Measurements from ENCODE around the gene THRB. TPM values are rescaled to one million over a fixed set of nuclear protein-coding genes. Genes with fewer than 3 reads are reported as not detected.

THRB gene
- total RNA-seq, 1 donor from 2014 or later, result 3.1 TPM

DNA sequence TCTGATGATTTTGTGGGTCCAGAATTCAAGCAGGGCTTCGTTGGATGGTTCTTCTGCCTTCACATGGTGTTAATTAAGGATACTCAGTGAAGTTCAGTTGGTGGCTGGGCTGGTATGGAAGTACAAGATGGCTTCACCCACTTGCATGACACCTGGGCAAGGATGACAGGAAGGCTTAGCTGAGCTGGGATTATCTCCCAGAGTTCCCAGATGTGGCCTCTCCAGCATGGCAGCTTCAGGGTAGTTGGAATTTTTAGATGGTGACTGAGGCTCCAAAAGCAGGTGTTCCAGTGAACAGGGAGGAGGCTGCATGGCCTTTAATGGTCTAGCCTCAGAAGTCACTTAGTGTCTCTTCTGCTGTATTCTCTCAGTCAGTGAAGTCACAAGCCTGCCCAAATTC, 135.5 kb downstream of the THRB start:
- Histone ChIP-seq H3K27me3 (ENCODE audit: control insufficient read depth, insufficient read depth, low read length) (no peaks in the 10 kb centered on the region), H3K36me3 (ENCODE audit: control insufficient read depth, insufficient read depth, low read length) (no peaks in the 10 kb centered on the region), H3K4me3 (ENCODE audit: low read depth, low read length) (no peak overlapping the region)
- TF ChIP-seq, protein P1, sequence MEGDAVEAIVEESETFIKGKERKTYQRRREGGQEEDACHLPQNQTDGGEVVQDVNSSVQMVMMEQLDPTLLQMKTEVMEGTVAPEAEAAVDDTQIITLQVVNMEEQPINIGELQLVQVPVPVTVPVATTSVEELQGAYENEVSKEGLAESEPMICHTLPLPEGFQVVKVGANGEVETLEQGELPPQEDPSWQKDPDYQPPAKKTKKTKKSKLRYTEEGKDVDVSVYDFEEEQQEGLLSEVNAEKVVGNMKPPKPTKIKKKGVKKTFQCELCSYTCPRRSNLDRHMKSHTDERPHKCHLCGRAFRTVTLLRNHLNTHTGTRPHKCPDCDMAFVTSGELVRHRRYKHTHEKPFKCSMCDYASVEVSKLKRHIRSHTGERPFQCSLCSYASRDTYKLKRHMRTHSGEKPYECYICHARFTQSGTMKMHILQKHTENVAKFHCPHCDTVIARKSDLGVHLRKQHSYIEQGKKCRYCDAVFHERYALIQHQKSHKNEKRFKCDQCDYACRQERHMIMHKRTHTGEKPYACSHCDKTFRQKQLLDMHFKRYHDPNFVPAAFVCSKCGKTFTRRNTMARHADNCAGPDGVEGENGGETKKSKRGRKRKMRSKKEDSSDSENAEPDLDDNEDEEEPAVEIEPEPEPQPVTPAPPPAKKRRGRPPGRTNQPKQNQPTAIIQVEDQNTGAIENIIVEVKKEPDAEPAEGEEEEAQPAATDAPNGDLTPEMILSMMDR (IDR thresholded peaks at IDR 0.05; ENCODE audit: insufficient read depth, low read length, poor library complexity, severe bottlenecking), result no peak
- no peak for DNase-seq (ENCODE audit: low read depth)

DNA sequence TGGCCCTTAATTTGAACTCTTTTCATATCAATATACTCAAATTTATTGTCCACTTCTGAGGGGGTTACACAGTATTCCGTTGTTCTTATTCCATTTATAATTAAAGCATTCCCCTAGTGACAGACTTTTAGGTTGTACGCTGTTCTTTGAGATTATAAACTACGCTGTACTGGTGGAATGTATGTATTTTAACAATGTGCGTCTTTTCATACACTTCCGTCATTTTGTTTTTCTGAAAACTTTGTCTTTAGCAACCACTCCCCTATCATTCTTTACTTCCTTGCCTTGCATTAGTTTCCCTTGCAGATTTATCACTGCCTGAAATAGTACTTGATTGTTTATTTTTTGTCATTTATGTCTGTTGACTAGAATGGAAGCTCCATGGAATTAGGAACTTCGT, 137.0 kb downstream of the THRB start:
- TF ChIP-seq, protein P1 (IDR thresholded peaks at IDR 0.05; ENCODE audit: insufficient read depth, low read length, poor library complexity, severe bottlenecking), result no peak
- no peaks in the 10 kb centered on the region for H3K36me3 ChIP-seq (ENCODE audit: control insufficient read depth, insufficient read depth, low read length)

DNA sequence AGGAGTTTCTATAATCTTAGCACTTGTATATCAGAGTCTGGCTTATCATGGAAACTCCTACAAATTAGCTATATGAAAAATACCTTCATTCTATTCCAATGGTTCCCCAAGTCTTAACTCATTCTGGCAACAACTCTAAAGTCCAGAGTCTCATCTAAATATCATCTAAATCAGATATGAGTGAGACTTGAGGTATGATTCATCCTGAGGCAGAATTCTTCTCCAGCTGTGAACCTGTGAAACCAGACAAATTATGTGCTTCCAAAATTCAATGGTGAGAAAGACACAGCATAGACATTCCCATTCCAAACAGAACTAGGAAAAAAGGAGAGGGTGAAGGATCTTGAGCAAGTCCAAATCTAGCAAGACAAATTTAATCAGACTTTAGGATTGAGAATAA, 138.8 kb downstream of the THRB start:
- no peaks in the 10 kb centered on the region for H3K27me3 ChIP-seq (ENCODE audit: control insufficient read depth, insufficient read depth, low read length)
- no peaks in the 10 kb centered on the region for H3K36me3 ChIP-seq (ENCODE audit: control insufficient read depth, insufficient read depth, low read length)
- no peak for DNase-seq (ENCODE audit: low read depth)
- H3K4me3 ChIP-seq (ENCODE audit: low read depth, low read length), result no peak overlapping the region
- TF ChIP-seq, protein P1 (IDR thresholded peaks at IDR 0.05; ENCODE audit: insufficient read depth, low read length, poor library complexity, severe bottlenecking), result no peak

More for the DNA sequence above, 137.0 kb downstream of the THRB start:
- no peak for DNase-seq (ENCODE audit: low read depth)
- Histone ChIP-seq H3K27me3 (ENCODE audit: control insufficient read depth, insufficient read depth, low read length) (no peaks in the 10 kb centered on the region), H3K4me3 (ENCODE audit: low read depth, low read length) (no peak overlapping the region)

DNA sequence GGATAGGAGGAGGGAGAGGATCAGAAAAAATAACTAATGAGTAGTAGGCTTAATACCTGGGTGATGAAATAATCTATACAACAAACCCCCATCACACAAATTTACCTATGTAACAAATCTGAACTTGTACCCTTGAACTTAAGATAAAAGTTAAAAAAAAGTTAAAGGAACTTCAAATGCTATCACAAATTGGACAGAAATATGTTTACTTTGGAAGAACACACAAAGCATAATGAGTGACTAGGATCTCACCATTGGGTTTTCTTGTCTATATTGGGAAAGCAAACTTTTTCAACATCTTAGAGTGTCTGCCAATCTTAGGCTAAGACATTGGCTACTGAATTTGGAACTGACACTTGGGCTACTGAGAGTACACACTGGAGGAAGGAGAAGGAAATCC, 140.4 kb downstream of the THRB start:
- TF ChIP-seq, protein P1 (IDR thresholded peaks at IDR 0.05; ENCODE audit: insufficient read depth, low read length, poor library complexity, severe bottlenecking), result no peak
- H3K4me3 ChIP-seq (ENCODE audit: low read depth, low read length), result no peak overlapping the region

DNA sequence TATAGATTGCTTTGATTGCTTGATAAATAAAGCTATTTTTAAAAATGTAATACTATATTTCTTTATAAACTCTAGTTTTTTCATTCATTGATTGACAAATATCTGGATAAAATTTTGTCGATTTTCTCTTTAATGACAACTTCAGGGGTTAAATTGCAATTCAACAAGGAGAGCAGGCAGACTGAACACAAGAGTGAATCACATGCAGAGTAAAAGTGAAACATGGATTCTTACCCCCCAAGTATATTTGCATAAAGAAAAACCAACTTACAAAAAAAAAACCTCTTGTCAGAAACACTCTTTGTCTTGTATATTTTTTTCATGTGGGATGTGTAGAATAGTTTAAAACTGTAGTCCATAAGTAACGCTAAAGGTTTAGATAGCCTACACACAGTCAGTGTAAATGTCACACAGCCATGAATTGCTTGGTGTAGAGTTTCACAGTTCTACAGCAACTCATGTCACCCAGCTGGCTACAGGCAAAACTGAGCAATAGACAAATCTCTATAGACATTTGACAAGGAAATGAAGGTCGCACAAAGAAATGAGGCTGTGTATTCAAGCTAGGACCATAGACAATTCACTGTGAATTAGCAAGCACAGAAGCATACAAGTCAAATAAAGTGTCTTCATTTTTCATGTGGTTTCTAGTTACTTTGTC, 141.6 kb downstream of the THRB start:
- Histone ChIP-seq H3K27me3 (ENCODE audit: control insufficient read depth, insufficient read depth, low read length) (no peaks in the 10 kb centered on the region), H3K4me3 (ENCODE audit: low read depth, low read length) (no peak overlapping the region), H3K36me3 (ENCODE audit: control insufficient read depth, insufficient read depth, low read length) (no peaks in the 10 kb centered on the region)
- no peak for DNase-seq (ENCODE audit: low read depth)
- TF ChIP-seq, protein P1 (IDR thresholded peaks at IDR 0.05; ENCODE audit: insufficient read depth, low read length, poor library complexity, severe bottlenecking), result no peak

More for the DNA sequence above, 140.4 kb downstream of the THRB start:
- no peaks in the 10 kb centered on the region for H3K36me3 ChIP-seq (ENCODE audit: control insufficient read depth, insufficient read depth, low read length)
- no peak for DNase-seq (ENCODE audit: low read depth)
- H3K27me3 ChIP-seq (ENCODE audit: control insufficient read depth, insufficient read depth, low read length), result no peaks in the 10 kb centered on the region
